ENCODE results near the gene ABCA4. TPM values are rescaled to one million over a fixed set of nuclear protein-coding genes. Genes with fewer than 3 reads are reported as not detected.

ABCA4 gene
- total RNA-seq, 4 donors from 2014 or later = 0.19 to 1.7 (median 0.45) TPM

GRCh38 chr1:94095744-94096469 is 25.0 kb downstream of the ABCA4 start:
- Histone ChIP-seq H3K27ac (replicated peaks in 1 of 4) (peak overlapping the region; percentile 66 to 77 (median 72)), H3K4me3 (peak overlapping the region in 2 of 4 donors; percentile 5 to 15), H3K36me3 (no peaks in the 10 kb centered on the region), H3K27me3 (no peaks in the 10 kb centered on the region), H3K4me1 (peaks cover 36 to 61% (median 56%) of the 10 kb centered on the region in 4 donors), H3K9me3 (no peaks in the 10 kb centered on the region)
- TF ChIP-seq CTCF (IDR thresholded peaks at IDR 0.05) (no peak), EP300 (IDR thresholded peaks at IDR 0.05) (no peak), POLR2AphosphoS5 (IDR thresholded peaks at IDR 0.05) (no peak), POLR2A (IDR thresholded peaks at IDR 0.05; ENCODE audit: low read depth) (no peak)
- no peak for DNase-seq (ENCODE audit: extremely low spot score)
- intact Hi-C loops (cut with DNase I) = no loop called here
- WGBS = 63% methylated on average over 11 of the region's 14 CpGs

- no peaks in the 10 kb centered on the region for H3K27me3 ChIP-seq
- peak overlapping the region; percentile 66 to 77 (median 72) for H3K27ac ChIP-seq (replicated peaks in 1 of 4)
- H3K36me3 ChIP-seq = no peaks in the 10 kb centered on the region
- peak; percentile 94 for DNase-seq (ENCODE audit: extremely low spot score)
- intact Hi-C loops (cut with DNase I) = no loop called here
- no peaks in the 10 kb centered on the region for H3K9me3 ChIP-seq
- peaks cover 38 to 61% (median 56%) of the 10 kb centered on the region in 4 donors for H3K4me1 ChIP-seq
- TF ChIP-seq EP300 (IDR thresholded peaks at IDR 0.05) (no peak), CTCF (IDR thresholded peaks at IDR 0.05) (peak in 1 of 3 experiments; percentile 5), POLR2A (IDR thresholded peaks at IDR 0.05; ENCODE audit: low read depth) (no peak), POLR2AphosphoS5 (IDR thresholded peaks at IDR 0.05) (peak; percentile 36 to 59)
- WGBS = 26% methylated on average over 21 of the region's 21 CpGs
- H3K4me3 ChIP-seq = peak overlapping the region; percentile 5 to 15 (median 8)
Measured at GRCh38 chr1:94095112-94095637, 25.8 kb downstream of the ABCA4 start.

GRCh38 chr1:94094469-94095111 is 26.4 kb downstream of the ABCA4 start:
- TF ChIP-seq POLR2AphosphoS5 (IDR thresholded peaks at IDR 0.05) = peak; percentile 20 to 53
- TF ChIP-seq EP300 (IDR thresholded peaks at IDR 0.05) = no peak
- no peak for TF ChIP-seq CTCF (IDR thresholded peaks at IDR 0.05)
- Histone ChIP-seq H3K27me3 (no peaks in the 10 kb centered on the region), H3K4me3 (peak overlapping the region; percentile 5 to 15 (median 8)), H3K9me3 (no peaks in the 10 kb centered on the region), H3K4me1 (peaks cover 38 to 61% (median 56%) of the 10 kb centered on the region in 4 donors), H3K36me3 (no peaks in the 10 kb centered on the region), H3K27ac (replicated peaks in 1 of 4) (peak overlapping the region; percentile 66 to 77 (median 72))
- intact Hi-C loops (cut with DNase I) = no loop called here
- DNase-seq (ENCODE audit: extremely low spot score) = no peak
- 32% methylated on average over 14 of the region's 14 CpGs for WGBS

GRCh38 chr1:94093996-94094395 is 27.0 kb downstream of the ABCA4 start:
- no peaks in the 10 kb centered on the region for H3K27me3 ChIP-seq
- H3K36me3 ChIP-seq = no peaks in the 10 kb centered on the region
- no peak for DNase-seq (ENCODE audit: extremely low spot score)
- WGBS = 37% methylated on average over 6 of the region's 6 CpGs
- H3K9me3 ChIP-seq = no peaks in the 10 kb centered on the region
- H3K4me1 ChIP-seq = peaks cover 38 to 61% (median 56%) of the 10 kb centered on the region in 4 donors
- intact Hi-C loops (cut with DNase I) = no loop called here
- no peak for TF ChIP-seq CTCF (IDR thresholded peaks at IDR 0.05)
- no peak for TF ChIP-seq POLR2AphosphoS5 (IDR thresholded peaks at IDR 0.05)
- TF ChIP-seq EP300 (IDR thresholded peaks at IDR 0.05) = no peak
- TF ChIP-seq POLR2A (IDR thresholded peaks at IDR 0.05; ENCODE audit: low read depth) = no peak
- peak overlapping the region; percentile 66 to 77 (median 72) for H3K27ac ChIP-seq (replicated peaks in 1 of 4)
- H3K4me3 ChIP-seq = peak overlapping the region in 1 of 4 donors; percentile 15

Measured in esophagus muscularis mucosa (tissue), 4 donors.